HG03460 (cell line): Measurements from ENCODE around the gene UTRN.

Experiments used
- ATAC-seq: cut with Tn5 transposase; IDR thresholded peaks from one replicate; pipeline ENCODE4 v1.9.1; 2021; ENCODE audit not compliant: unreplicated experiment

The UTRN gene

GRCh38 chr6:144311361-144311760 is 26.2 kb downstream of the UTRN start:
- ATAC-seq = no peak

DNA sequence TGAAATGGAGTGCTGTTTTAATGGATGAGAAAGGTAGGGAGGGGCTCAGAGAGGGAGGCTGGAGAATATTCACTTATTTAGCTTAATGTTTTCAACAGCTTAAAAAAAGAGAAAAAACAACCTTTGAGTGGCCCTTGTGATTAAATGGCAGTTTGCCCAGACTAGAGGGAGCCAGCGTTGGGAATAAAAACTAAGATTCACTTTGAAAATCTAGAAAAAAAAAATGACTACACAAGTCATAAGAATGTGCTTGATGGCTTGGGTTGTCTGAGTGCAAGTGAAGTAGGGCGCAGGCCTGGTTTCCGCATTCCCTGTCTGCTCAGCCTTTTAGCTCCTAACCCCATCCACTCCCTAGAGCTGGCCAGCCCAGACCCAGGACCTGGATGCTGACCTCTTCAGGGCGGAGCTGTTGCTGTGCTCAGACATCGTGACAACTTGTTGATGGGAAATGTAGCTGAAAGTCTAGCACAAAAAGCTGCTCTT is 28.9 kb downstream of the UTRN start:
- no peak for ATAC-seq

GRCh38 chr6:144314562-144314961 is 29.4 kb downstream of the UTRN start:
- ATAC-seq = no peak

GRCh38 chr6:144315226-144315980 is 30.3 kb downstream of the UTRN start:
- ATAC-seq = no peak

GRCh38 chr6:144315981-144316861 is 31.1 kb downstream of the UTRN start:
- ATAC-seq = peak; percentile 87

- ATAC-seq = no peak
Measured at GRCh38 chr6:144316862-144317195, 31.7 kb downstream of the UTRN start.

- ATAC-seq = no peak
Measured at GRCh38 chr6:144317736-144318135, 32.6 kb downstream of the UTRN start.

DNA sequence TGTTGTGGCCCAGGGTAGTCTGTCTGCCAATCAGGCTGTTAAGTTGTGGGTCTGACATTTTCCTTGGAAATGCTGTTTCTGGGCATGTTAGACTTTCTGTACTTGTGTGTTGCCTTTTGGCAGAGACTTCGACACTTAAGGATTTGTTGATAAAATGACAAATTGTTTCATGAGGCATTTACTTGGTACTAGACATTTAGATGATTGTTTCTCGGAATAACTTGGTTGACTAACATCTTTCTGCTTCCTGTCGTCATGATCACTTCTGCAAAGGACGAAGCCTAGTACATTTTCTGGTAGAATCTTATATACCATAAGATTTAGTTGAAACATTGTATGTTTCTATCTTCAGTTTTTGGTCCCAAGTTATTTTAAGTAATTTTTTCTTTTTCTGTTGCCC is 34.1 kb downstream of the UTRN start:
- no peak for ATAC-seq

GRCh38 chr6:144320741-144321140 is 35.6 kb downstream of the UTRN start:
- no peak for ATAC-seq

- ATAC-seq = no peak
Measured at GRCh38 chr6:144321839-144322591, 36.9 kb downstream of the UTRN start.

GRCh38 chr6:144325232-144325631 is 40.1 kb downstream of the UTRN start:
- no peak for ATAC-seq

DNA sequence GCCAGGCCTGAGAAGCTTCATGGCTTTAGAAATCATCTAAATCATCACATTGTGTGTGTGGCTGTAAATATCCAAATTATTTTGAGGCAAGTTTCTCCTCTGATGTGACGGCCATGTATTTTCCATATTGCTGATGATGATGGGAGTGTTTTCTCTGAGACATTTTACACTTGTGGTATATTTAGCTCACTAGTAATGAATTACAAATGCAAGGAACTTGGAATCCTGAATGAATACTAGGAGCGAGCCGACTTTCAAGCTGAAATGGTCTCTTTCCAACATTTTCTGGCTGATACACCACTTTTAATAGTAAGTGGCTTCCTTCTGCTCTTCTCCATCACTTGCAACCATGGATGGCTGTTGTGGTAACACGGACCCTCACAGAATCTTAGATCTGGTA is 41.3 kb downstream of the UTRN start:
- no peak for ATAC-seq

- no peak for ATAC-seq
Measured at GRCh38 chr6:144327081-144327480, 41.9 kb downstream of the UTRN start.

- ATAC-seq = no peak
Measured at GRCh38 chr6:144330017-144330987, 45.2 kb downstream of the UTRN start.

DNA sequence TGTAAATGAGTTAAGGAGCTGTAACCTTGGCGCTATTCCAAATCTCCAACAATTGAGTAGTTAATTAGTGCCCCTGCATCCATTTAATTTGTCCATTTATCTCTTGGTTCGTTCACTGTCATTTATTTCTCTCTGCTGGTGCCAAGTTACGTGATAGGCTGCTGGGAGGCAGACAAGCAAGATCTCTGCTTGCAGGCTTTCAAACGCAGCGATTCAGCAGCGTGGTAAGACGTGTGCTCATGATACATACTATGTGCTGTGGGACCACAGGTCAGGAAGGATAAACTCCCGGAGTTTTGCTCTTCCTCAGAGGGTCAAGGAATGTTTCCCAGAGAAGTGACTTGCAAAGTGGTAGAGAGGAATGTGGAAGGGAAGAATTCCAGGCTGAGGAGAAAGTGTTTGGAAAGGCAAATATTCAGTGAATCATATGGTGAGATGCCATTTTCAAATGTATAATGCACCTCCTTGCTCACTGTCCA is 46.4 kb downstream of the UTRN start:
- ATAC-seq = no peak

DNA sequence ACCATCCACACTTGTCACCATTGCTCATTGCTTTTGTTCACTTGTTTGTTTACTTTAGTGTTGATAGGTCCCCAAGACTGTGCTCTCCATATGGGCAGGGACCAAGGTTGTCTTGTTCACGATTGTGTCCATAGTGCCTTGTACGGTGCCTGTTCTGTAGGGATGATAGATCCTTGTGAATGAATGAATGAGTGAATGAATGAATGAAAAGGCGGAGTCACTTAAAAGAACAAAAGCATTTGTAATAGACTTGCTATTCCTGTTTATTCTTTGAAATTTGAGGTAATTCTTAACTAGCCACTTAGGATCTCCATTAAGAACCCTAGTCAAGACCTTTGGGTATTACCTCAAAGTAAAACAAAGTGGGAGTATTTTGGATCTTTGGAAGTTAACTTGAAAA is 47.0 kb downstream of the UTRN start:
- no peak for ATAC-seq

DNA sequence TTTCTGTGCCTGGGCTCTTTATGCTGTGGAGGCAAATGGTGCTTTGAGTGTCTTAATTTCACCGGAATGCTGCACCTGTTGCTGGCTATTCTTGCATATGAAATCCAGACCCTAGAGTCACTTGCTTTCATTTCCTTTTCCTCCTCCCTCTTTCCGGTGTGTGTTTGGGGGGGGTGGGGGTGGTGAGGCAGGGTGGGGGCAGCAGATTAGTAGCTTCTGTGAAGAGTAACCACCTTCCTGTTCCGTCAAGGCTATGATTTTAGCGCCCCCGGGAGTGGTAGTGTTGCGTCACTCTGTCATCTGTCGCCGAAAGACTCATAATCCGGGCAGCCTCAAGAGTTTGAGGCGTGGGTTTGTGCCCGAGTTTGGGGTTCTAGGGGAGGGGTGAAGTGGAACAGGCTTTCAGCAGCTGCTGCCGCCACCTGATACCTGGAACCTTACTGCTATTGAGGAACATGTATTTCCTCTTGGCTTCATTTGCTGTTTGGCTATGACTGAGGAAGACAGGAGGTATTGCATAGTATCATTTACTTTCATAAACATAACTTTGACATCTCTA is 49.1 kb downstream of the UTRN start:
- peak; percentile 69 for ATAC-seq
